K562 (cell line): ENCODE measurements around the gene HIVEP2. TPM values are rescaled to one million over a fixed set of nuclear protein-coding genes. Genes with fewer than 3 reads are reported as not detected.

Source experiments
- ATAC-seq: fragments of 200-7000 bp; cut with Tn5 transposase; 3 replicates; pipeline ENCODE4 v1.9.1; 2020; ENCODE audit warnings: moderate library complexity
- BruUV-seq: library from RNA; stranded (reverse); fragments of 400-500 nt; replicated peaks from 2 replicates; lab custom pipeline; 2021; lab: Mats Ljungman, UMichigan
- CTCF ChIA-PET: fragments of 300-600 bp; formaldehyde crosslinking; extraction: SDS; loops from one replicate; lab custom pipeline; 2021; ENCODE audit warnings: low intra/inter-chr PET ratio; lab: Yijun Ruan, JAX
- POLR2A ChIA-PET: fragments of 300-600, 350-650 bp; sonication (Branson Sonifier 250); formaldehyde crosslinking; extraction: SDS; loops from one replicate; lab custom pipeline; 2021; ENCODE audit warnings: antibody characterized with exemption, inconsistent platforms; lab: Yijun Ruan, JAX
- DNase-seq, 4 experiments: peaks; one replicate each; pipeline versions ENCODE4 v3.0.0 to v3.0.0-alpha.2; 2011 to 2018; ENCODE audit warnings: low spot score in 3 of 4, mixed read lengths in 3 of 4; ENCODE audit errors: extremely low read depth in 1 of 4
- FAIRE-seq: peaks from 2 replicates; lab custom pipeline; 2011; peaks lifted over from hg19 to GRCh38; lab: Jason Lieb, UNC
- H2AFZ ChIP-seq: 2 replicates; pipeline ENCODE4 v1.6.0; 2011; ENCODE audit warnings: low read depth, low read length, control low read depth, inconsistent platforms
- H3K27ac ChIP-seq: fragments of 200-600 bp; 3 replicates; pipeline ENCODE4 v1.8.0; 2011; ENCODE audit warnings: low read depth, mild to moderate bottlenecking, control low read depth, inconsistent platforms, low read length, moderate library complexity, mixed read lengths; ENCODE audit errors: extremely low read depth
- H3K27me3 ChIP-seq, 2 experiments: fragments of 300-600 bp in 1 of 2; 2 replicates in 1 of 2; 3 replicates in 1 of 2; pipeline versions ENCODE4 v1.6.0 to v1.8.0; 2011; ENCODE audit warnings: inconsistent platforms in 2 of 2, low read length in 2 of 2, mild to moderate bottlenecking in 1 of 2, mixed read lengths in 1 of 2, moderate library complexity in 1 of 2; ENCODE audit not compliant: control insufficient read depth in 2 of 2, insufficient read depth in 2 of 2
- H3K36me3 ChIP-seq: fragments of 300-600 bp; 3 replicates; pipeline ENCODE4 v1.8.0; 2011; ENCODE audit warnings: mild to moderate bottlenecking, low read length, inconsistent platforms; ENCODE audit not compliant: control insufficient read depth, insufficient read depth
- H3K4me1 ChIP-seq, 2 experiments: fragments of 200-600 bp in 1 of 2; replicated peaks in 1 of 2; 2 replicates in 1 of 2; 3 replicates in 1 of 2; pipeline versions ENCODE4 v1.5.1 to v1.8.0; 2011; ENCODE audit warnings: inconsistent platforms in 2 of 2, low read length in 2 of 2, mild to moderate bottlenecking in 1 of 2, mixed read lengths in 1 of 2, moderate library complexity in 1 of 2; ENCODE audit not compliant: control insufficient read depth in 2 of 2, insufficient read depth in 2 of 2
- H3K4me2 ChIP-seq: 2 replicates; pipeline ENCODE4 v1.6.1; 2011; ENCODE audit warnings: low read length, control low read depth, inconsistent platforms, mixed read lengths; ENCODE audit not compliant: insufficient read depth
- H3K4me3 ChIP-seq: fragments of 200-600 bp; sonication (generic), shearing (Covaris generic); 2 replicates; pipeline ENCODE4 v1.5.1; 2016; ENCODE audit warnings: control low read depth, inconsistent platforms
- H3K79me2 ChIP-seq: fragments of 200-600 bp; 3 replicates; pipeline ENCODE4 v1.8.0; 2011; ENCODE audit warnings: low read length, inconsistent platforms; ENCODE audit not compliant: control insufficient read depth, insufficient read depth
- H3K9ac ChIP-seq, 2 experiments: 2 replicates each; pipeline versions ENCODE4 v1.6.0 to v1.6.1; 2011; ENCODE audit warnings: low read depth in 2 of 2, low read length in 2 of 2, control low read depth in 1 of 2, inconsistent platforms in 1 of 2, mild to moderate bottlenecking in 1 of 2, mixed read lengths in 1 of 2; ENCODE audit not compliant: insufficient read depth in 1 of 2
- H3K9me1 ChIP-seq: one replicate; pipeline ENCODE4 v1.6.0; 2011; ENCODE audit warnings: inconsistent platforms, mild to moderate bottlenecking, low read length, moderate library complexity; ENCODE audit not compliant: control insufficient read depth, insufficient read depth
- H3K9me3 ChIP-seq: replicated peaks from 2 replicates; pipeline ENCODE4 v1.5.1; 2011; ENCODE audit warnings: low read depth, low read length, inconsistent platforms; ENCODE audit not compliant: control insufficient read depth, insufficient read depth
- H4K20me1 ChIP-seq: replicated peaks from 2 replicates; pipeline ENCODE4 v1.6.1; 2011; ENCODE audit warnings: low read length, inconsistent platforms, mixed read lengths; ENCODE audit not compliant: control insufficient read depth, insufficient read depth
- ARID3A ChIP-seq: IDR thresholded peaks from 2 replicates; pipeline ENCODE4 v1.6.1; 2012; ENCODE audit warnings: low read depth, low read length, improper control_type of control experiment, borderline replicate concordance
- CREB5 ChIP-seq: fragments of 250-450 bp; sonication (Bioruptor Pico); IDR thresholded peaks from 2 replicates; pipeline ENCODE4 v1.5.0; 2020; ENCODE audit warnings: mild to moderate bottlenecking
- CTBP1 ChIP-seq: fragments of 450-650 bp; IDR thresholded peaks from 2 replicates; pipeline ENCODE4 v1.6.1; 2016; ENCODE audit warnings: borderline replicate concordance
- NKRF ChIP-seq: fragments of 450-650 bp; IDR thresholded peaks from 2 replicates; pipeline ENCODE4 v1.6.1; 2016; ENCODE audit warnings: borderline replicate concordance
- SIN3A ChIP-seq, 2 experiments: fragments of 150-350 bp in 1 of 2; IDR thresholded peaks; 2 replicates each; pipeline ENCODE4 v1.6.1; 2011 to 2016; ENCODE audit warnings: borderline replicate concordance in 2 of 2, low read depth in 2 of 2, low read length in 2 of 2, mild to moderate bottlenecking in 2 of 2, moderate library complexity in 2 of 2; ENCODE audit not compliant: control insufficient read depth in 1 of 2
- SMC3 ChIP-seq: conservative IDR thresholded peaks from 2 replicates; pipeline ENCODE4 v1.6.1; 2011; ENCODE audit warnings: low read depth, low read length, improper control_type of control experiment; ENCODE audit not compliant: insufficient read depth
- SPI1 ChIP-seq: IDR thresholded peaks from 2 replicates; pipeline ENCODE4 v1.6.1; 2011; ENCODE audit warnings: low read depth, low read length, control low read depth, borderline replicate concordance
- WGBS: fragments of 100-300 bp; shearing (Covaris generic); methylation state at CpG from one replicate; pipeline ENCODE4 v1.1.6; 2016; ENCODE audit warnings: low coverage, mixed read lengths; ENCODE audit not compliant: insufficient coverage; ENCODE audit errors: missing lambda C conversion rate; 5-methylcytosine and 5-hydroxymethylcytosine counted together
- in situ Hi-C: fragments of 300-500 bp; cut with MboI; formaldehyde crosslinking; loops from 4 replicates; pipeline ENCODE4 v1.15.0; 2018; ENCODE audit warnings: inconsistent platforms, mixed read lengths
- intact Hi-C: fragments of 100-400 bp; cut with micrococcal nuclease; formaldehyde crosslinking; loops from 2 replicates; pipeline ENCODE4 v1.14.2; 2022
- polyA plus RNA-seq, 8 experiments: library from polyadenylated mRNA; depleted of rRNA in 4 of 8; stranded (reverse) in 5 of 8; unstranded in 3 of 8; fragments of >200 nt; fragmentation: Nextera tagmentation in 2 of 8; fragmentation: Illumina TruSeq in 1 of 8; extraction: Ambion mirVana in 2 of 8; extraction: Trizol in 1 of 8; gene quantifications; 2 replicates each; pipeline versions ENCODE4 v1.2.1 to v1.2.3, GENCODE V29; 2011 to 2014; ENCODE audit warnings: inconsistent platforms in 1 of 8, missing spikeins in 1 of 8
- total RNA-seq, 7 experiments: library from RNA; depleted of rRNA in 6 of 7; stranded (reverse); fragments of >200 nt in 6 of 7; fragmentation: Illumina TruSeq in 2 of 7; extraction: Trizol in 2 of 7; gene quantifications; 2 replicates each; pipeline versions ENCODE4 v1.2.1 to v1.2.3, GENCODE V29; 2011 to 2021; ENCODE audit warnings: low replicate concordance in 1 of 7

Gene HIVEP2
- total and polyA plus RNA-seq, 9 of the 15 experiments (the other 6 are each of a cell fraction or from before 2014, with no cell fraction given): under 0.01 to 1.2 (median 0.31) TPM

GRCh38 chr6:142702501-142703460 lies 242.2 kb downstream of the HIVEP2 start:
- Histone ChIP-seq H3K4me3 (no peak overlapping the region), H3K9me1 (no peaks in the 10 kb centered on the region), H3K9ac (no peak overlapping the region), H3K79me2 (no peaks in the 10 kb centered on the region), H4K20me1 (no peaks in the 10 kb centered on the region), H3K36me3 (no peaks in the 10 kb centered on the region), H3K9me3 (no peaks in the 10 kb centered on the region), H2AFZ (peak overlapping the region; percentile 37; the same call in 1 of the 2 replicates), H3K4me2 (no peak overlapping the region), H3K27me3 (0 out of 5 replicates have a peak, but pooled peaks cover 0 to 5% of the 10 kb centered on the region in 2 experiments), H3K27ac (no peak overlapping the region), H3K4me1 (no peaks in the 10 kb centered on the region; a peak in 2 of 5 replicates)
- DNase-seq: peak in 2 of 4 experiments; percentile 11 to 15
- in situ Hi-C loops: no loop called here
- ChIA-PET CTCF (no interaction called here), POLR2A (no interaction called here)
- intact Hi-C loops: no loop called here
- no TSS peak for BruUV-seq
- peak; percentile 66; the same call in 2 of the 3 replicates for ATAC-seq
- 3% methylated on average over 12 of the region's 12 CpGs for WGBS
- no peak for FAIRE-seq
- TF ChIP-seq CREB5 (CRISPR knock-in tag) (no peak), SMC3 (no peak), CTBP1 (peak; percentile 33; the same call in 1 of the 2 replicates), SIN3A (IDR thresholded peaks at IDR 0.05; ENCODE audit: borderline replicate concordance in 2 of 2, control insufficient read depth in 1 of 2, low read depth in 2 of 2, low read length in 2 of 2) (no peak), SPI1 (peak; percentile 93), ARID3A (no peak), NKRF (no peak)
